Activated T-cell treated with anti-CD3 and anti-CD28 coated beads, Interleukin-2, amount 50 U/mL, for 72 hours (primary cell): Measurements from ENCODE around the gene NXPE3. TPM values are rescaled to one million over a fixed set of nuclear protein-coding genes. Genes with fewer than 3 reads are reported as not detected.
A peak's percentile ranks its signal among the peaks of the same experiment; 100 is the strongest.

Source experiments
- ATAC-seq, 2 donors: fragments of 150-1000 bp; cut with Tn5 transposase; replicated peaks in 1 of 2; 2 replicates each; pipeline ENCODE4 v1.10.0; 2021; ENCODE audit warnings: moderate library complexity in 2 of 2, mild to moderate bottlenecking in 1 of 2
- DNase-seq, 2 donors: peaks; one replicate each; pipeline ENCODE4 v3.0.0; 2021 to 2022; ENCODE audit warnings: mixed read lengths in 1 of 2
- H3K27ac Mint-ChIP-seq: one replicate; pipeline ENCODE4 v1.8.0; 2022; ENCODE audit warnings: mild to moderate bottlenecking, moderate library complexity, mixed read lengths
- H3K27me3 Mint-ChIP-seq: one replicate; pipeline ENCODE4 v1.8.0; 2022; ENCODE audit warnings: low read depth, mixed read lengths
- H3K36me3 Mint-ChIP-seq, 2 donors: one replicate each; pipeline ENCODE4 v1.8.0; 2022; ENCODE audit warnings: mixed read lengths in 2 of 2, mild to moderate bottlenecking in 1 of 2; ENCODE audit not compliant: insufficient read depth in 2 of 2
- H3K4me1 Mint-ChIP-seq: one replicate; pipeline ENCODE4 v1.8.0; 2022; ENCODE audit warnings: low read depth, mixed read lengths
- H3K4me3 Mint-ChIP-seq, 2 donors: one replicate each; pipeline ENCODE4 v1.8.0; 2022; ENCODE audit warnings: mild to moderate bottlenecking in 2 of 2, mixed read lengths in 2 of 2, moderate library complexity in 2 of 2
- H3K9me3 Mint-ChIP-seq, 2 donors: one replicate each; pipeline ENCODE4 v1.8.0; 2022; ENCODE audit warnings: mixed read lengths in 2 of 2
- total RNA-seq, 2 donors: library from RNA; stranded (reverse); gene quantifications; one replicate each; pipeline ENCODE4 v1.2.3, GENCODE V29; 2022

The NXPE3 gene
- total RNA-seq, 2 donors from 2014 or later = 22.7 to 25.0 TPM

GRCh38 chr3:101825904-101826445 lies 47.0 kb downstream of the NXPE3 start:
- no peak for DNase-seq
- Mint-ChIP-seq H3K4me3 (peak overlapping the region; percentile 85 to 95), H3K27ac (peak overlapping the region; percentile 99), H3K4me1 (peaks cover 67% of the 10 kb centered on the region), H3K36me3 (peaks cover 15% of the 10 kb centered on the region in 2 donors), H3K27me3 (no peaks in the 10 kb centered on the region), H3K9me3 (no peaks in the 10 kb centered on the region)
- ATAC-seq = peak; percentile 15 to 22

DNA sequence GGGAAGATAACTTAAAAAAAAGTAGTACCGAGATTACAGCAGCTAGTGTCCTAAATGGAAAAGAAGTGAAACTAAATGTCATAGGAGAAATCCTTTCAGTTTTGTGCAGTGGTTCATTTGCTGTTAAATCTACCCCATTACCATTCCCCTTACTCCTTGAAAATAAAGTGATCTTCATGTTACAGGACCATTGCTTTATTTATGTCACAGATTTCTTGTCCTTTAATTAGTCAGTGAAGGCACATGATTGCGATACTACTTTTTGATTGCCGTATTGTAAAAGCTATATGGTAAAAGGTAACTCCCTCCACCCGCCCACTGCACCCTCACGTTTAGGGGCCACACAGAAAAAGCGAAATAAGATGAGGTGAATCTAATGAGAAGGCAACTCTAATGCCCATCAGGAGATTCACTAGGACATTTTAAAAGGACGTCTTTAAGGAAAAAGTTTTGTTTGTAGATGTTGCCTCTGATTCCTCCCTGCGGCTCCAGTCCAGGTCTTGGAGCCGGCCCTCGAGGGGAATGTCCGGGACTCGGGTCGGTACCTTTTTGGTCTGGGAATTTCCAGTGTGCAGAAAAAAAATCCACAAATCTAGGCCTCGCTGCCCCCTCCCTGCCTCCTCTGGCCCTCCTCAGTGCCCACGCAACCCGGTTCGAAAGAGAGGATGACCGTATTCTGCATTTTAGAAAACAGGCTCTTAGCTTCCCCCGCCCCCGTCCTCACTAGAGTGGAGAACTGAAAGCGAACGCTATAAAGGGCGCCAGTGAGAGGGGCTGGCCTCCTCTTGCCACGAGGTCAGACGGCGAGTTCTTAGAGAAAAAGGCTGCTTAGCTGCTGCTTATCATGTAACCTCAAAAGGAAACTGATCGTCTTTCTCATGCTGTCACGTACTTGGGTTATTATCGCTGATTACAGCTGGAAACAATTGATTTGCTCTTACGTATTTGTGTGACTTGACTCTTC lies 48.5 kb downstream of the NXPE3 start:
- peak overlapping the region; percentile 86 to 91 for H3K4me3 Mint-ChIP-seq
- H3K9me3 Mint-ChIP-seq = no peaks in the 10 kb centered on the region
- peaks cover 15 to 17% of the 10 kb centered on the region in 2 donors for H3K36me3 Mint-ChIP-seq
- H3K27ac Mint-ChIP-seq = peak overlapping the region; percentile 97
- DNase-seq (peak; percentile 91 to 94), ATAC-seq (peak; percentile 86 to 92)
- H3K27me3 Mint-ChIP-seq = no peaks in the 10 kb centered on the region
- H3K4me1 Mint-ChIP-seq = peaks cover 79% of the 10 kb centered on the region

DNA sequence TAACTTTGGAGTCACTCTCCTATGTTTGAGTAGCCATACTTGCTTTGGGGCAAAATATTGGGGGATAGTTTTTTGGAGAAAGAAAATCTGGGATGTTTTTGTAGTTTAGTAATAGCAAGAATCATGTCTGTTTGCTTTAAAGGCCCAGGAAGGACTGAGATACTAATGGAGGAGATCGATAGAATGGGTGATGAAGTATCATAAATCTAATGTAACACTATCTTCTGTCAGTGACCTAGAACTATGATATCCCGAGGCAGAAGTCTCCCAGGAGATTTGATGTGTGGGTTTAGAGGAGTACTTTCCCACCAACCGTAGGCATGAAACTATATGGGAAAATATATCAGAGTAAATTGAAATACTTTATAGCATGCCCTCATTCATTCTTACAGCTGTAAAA lies 49.3 kb downstream of the NXPE3 start:
- Mint-ChIP-seq H3K4me3 (peak overlapping the region; percentile 86 to 91), H3K27me3 (no peaks in the 10 kb centered on the region), H3K4me1 (peaks cover 85% of the 10 kb centered on the region), H3K36me3 (peaks cover 21 to 22% of the 10 kb centered on the region in 2 donors), H3K27ac (peak overlapping the region; percentile 97), H3K9me3 (no peaks in the 10 kb centered on the region)
- DNase-seq (no peak), ATAC-seq (no peak)

DNA sequence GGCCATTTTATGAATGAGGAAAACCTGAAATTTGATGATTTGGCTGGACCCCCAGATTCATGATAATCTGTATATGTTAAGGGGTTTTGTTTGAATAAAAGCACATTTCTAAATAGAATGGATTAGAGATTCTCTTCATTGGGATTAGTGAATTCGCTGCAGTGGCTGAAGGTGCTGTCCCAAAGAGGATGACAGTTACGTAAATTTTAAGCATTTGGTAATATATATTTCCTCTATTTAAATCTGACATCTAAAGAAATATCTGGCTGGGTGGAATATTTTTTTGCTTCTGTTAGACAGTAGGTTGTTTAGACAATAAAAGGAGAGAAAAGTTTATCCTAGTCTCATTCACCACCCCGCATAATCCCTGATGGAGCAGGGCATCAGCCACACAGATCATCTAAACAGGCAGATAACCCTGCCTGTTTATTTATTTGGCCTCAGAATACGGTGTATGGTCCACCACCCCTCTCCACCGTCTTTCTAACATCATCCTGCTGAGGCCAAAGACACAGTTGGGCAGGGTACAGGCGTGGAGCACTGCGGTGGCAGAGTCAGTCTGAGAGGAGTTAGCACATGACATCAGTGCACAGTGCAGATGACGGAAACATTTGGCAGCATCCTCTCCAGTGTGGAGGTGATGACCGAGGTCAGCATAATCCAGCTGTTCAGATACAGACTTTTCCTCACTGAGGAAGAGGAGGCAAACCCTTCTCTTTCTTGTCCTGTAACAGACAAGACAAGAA lies 49.9 kb downstream of the NXPE3 start:
- peaks cover 88% of the 10 kb centered on the region for H3K4me1 Mint-ChIP-seq
- H3K9me3 Mint-ChIP-seq = no peaks in the 10 kb centered on the region
- DNase-seq = peak; percentile 61 to 79
- H3K27ac Mint-ChIP-seq = peak overlapping the region; percentile 97
- peak; percentile 64 to 83 for ATAC-seq
- peaks cover 21 to 25% of the 10 kb centered on the region in 2 donors for H3K36me3 Mint-ChIP-seq
- no peaks in the 10 kb centered on the region for H3K27me3 Mint-ChIP-seq
- H3K4me3 Mint-ChIP-seq = peak overlapping the region; percentile 86 to 91

DNA sequence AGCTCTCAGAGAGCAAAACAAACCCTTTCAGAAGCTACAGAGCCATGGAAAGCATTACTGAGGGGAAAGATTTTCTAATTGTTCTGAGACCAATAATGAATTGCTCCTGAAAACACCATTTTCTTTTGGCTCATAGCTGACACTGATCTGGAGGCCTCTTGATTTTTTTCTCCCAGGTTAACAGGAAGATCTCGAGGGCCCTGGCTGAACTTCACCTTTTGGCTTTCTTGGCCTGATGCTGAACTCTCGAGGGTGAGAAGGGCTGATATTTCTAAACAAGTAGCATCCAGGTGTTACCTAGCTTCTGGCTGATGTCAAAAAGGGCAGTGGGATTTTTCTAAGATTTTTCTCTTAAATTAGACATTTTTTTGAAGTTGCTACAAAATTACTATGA lies 50.4 kb downstream of the NXPE3 start:
- H3K4me1 Mint-ChIP-seq = peaks cover 88% of the 10 kb centered on the region
- no peaks in the 10 kb centered on the region for H3K9me3 Mint-ChIP-seq
- peak overlapping the region; percentile 97 for H3K27ac Mint-ChIP-seq
- H3K4me3 Mint-ChIP-seq = peak overlapping the region; percentile 86 to 91
- no peak for DNase-seq
- no peak for ATAC-seq
- peaks cover 25 to 30% of the 10 kb centered on the region in 2 donors for H3K36me3 Mint-ChIP-seq
- H3K27me3 Mint-ChIP-seq = no peaks in the 10 kb centered on the region

- peak overlapping the region; percentile 86 to 91 for H3K4me3 Mint-ChIP-seq
- DNase-seq (no peak), ATAC-seq (no peak)
- H3K27ac Mint-ChIP-seq = peak overlapping the region; percentile 97
- no peaks in the 10 kb centered on the region for H3K9me3 Mint-ChIP-seq
- H3K36me3 Mint-ChIP-seq = peaks cover 28 to 33% of the 10 kb centered on the region in 2 donors
- peaks cover 88% of the 10 kb centered on the region for H3K4me1 Mint-ChIP-seq
- H3K27me3 Mint-ChIP-seq = no peaks in the 10 kb centered on the region
Measured at GRCh38 chr3:101829874-101830273, 50.9 kb downstream of the NXPE3 start.

GRCh38 chr3:101833446-101833974 lies 54.5 kb downstream of the NXPE3 start:
- ATAC-seq (peak; percentile 22 to 38), DNase-seq (no peak)
- no peaks in the 10 kb centered on the region for H3K27me3 Mint-ChIP-seq
- H3K4me3 Mint-ChIP-seq = peak overlapping the region; percentile 20 to 61
- peak overlapping the region; percentile 26 for H3K27ac Mint-ChIP-seq
- peaks cover 28 to 38% of the 10 kb centered on the region in 2 donors for H3K36me3 Mint-ChIP-seq
- H3K9me3 Mint-ChIP-seq = no peaks in the 10 kb centered on the region
- H3K4me1 Mint-ChIP-seq = peaks cover 96% of the 10 kb centered on the region

DNA sequence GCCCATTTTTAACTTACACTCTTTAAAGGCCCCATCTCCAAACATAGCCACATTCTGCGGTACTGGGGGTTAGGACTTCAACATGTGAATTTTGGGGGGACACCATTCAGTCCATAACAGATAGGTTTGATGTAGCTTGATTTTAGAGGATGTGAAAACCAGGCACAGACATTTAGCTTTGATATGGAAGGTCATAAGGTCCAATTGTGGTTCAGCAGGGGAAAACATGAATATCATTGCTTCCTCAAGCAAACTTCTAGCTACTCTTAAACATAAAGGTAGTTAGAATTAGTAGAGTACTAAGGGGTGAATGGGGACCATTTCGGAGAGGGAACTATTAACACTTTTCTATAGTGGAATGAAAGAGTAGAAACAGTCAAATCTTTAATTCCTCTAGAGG lies 56.7 kb downstream of the NXPE3 start:
- peak overlapping the region in 1 of 2 donors; percentile 10 for H3K4me3 Mint-ChIP-seq

DNA sequence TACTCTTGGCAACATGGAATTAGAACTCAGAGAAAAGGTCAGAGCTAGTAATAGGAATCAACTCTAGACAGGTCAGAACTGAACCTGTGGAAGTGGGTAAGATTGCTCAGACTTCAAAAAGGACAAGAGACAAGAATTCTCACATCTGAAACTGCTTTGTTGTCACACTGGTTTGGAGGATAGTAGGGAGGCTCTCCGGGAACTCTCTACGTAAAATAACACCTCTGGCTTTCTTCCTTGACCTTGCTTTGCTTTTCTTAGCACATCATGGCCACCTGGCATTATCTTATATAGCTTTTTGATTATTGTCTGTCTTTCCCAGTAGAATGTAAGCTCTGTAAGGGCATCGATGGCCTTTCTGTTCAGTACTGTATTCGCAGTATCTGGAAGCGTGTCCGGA lies 57.1 kb downstream of the NXPE3 start:
- Mint-ChIP-seq H3K4me3 (no peak overlapping the region), H3K27me3 (no peaks in the 10 kb centered on the region), H3K4me1 (peaks cover 80% of the 10 kb centered on the region), H3K27ac (peak overlapping the region; percentile 14), H3K36me3 (peaks cover 18 to 37% of the 10 kb centered on the region in 2 donors), H3K9me3 (no peaks in the 10 kb centered on the region)
- DNase-seq (no peak), ATAC-seq (no peak)

More for the DNA sequence above, 56.7 kb downstream of the NXPE3 start:
- no peaks in the 10 kb centered on the region for H3K9me3 Mint-ChIP-seq
- peaks cover 18 to 37% of the 10 kb centered on the region in 2 donors for H3K36me3 Mint-ChIP-seq
- no peak overlapping the region for H3K27ac Mint-ChIP-seq
- peaks cover 84% of the 10 kb centered on the region for H3K4me1 Mint-ChIP-seq
- H3K27me3 Mint-ChIP-seq = no peaks in the 10 kb centered on the region
- ATAC-seq (no peak), DNase-seq (no peak)

DNA sequence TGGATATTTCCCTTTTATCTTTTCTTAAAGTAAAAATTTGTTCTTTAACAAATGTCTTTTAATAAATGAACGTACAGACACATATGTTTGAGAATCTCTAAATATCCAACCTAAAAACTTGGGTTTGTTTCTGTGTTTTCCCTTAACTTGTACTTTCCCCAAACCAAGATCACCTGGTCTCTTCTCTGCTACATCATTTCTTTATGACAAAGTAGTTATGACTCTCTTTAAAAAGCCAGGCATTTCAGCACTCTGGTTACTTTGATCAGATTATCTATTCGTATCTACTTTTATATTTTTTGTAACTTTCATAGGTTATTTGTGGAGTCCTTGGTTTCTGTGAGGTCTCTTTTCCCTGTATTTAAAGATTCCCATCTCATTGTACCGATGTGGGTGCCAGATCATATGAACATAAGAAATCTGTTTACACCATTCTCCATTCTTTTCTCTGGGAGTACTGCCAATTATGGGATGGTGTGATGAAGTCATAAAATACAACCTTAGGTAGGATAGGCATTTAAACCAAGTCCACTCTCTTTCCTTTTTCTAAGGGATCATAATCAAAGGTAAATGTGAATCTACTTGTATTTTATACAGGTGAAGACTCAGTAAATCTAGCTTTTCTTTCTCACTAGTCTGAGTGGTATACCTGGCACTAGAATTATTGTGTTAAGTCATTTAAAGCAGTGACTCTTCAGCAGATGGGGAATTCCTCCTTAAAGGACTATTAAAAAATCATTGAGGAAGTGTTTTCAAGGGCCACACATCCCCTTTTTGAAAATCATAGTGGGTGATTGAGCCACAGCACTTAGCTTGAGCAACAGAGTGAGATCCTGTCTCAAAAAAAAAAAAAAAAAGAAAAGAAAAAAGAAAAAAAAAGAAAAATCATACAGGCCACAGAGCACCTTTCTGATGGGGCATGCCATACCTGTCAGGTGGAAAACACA lies 57.9 kb downstream of the NXPE3 start:
- Mint-ChIP-seq H3K9me3 (peaks cover 0 to 1% of the 10 kb centered on the region in 2 donors), H3K36me3 (peaks cover 18 to 35% of the 10 kb centered on the region in 2 donors), H3K4me1 (peaks cover 73% of the 10 kb centered on the region), H3K4me3 (peak overlapping the region in 1 of 2 donors; percentile 24), H3K27ac (no peak overlapping the region), H3K27me3 (no peaks in the 10 kb centered on the region)
- no peak for DNase-seq
- no peak for ATAC-seq

- H3K4me1 Mint-ChIP-seq = peaks cover 59% of the 10 kb centered on the region
- no peaks in the 10 kb centered on the region for H3K27me3 Mint-ChIP-seq
- ATAC-seq = no peak
- peaks cover 16 to 28% of the 10 kb centered on the region in 2 donors for H3K36me3 Mint-ChIP-seq
- H3K4me3 Mint-ChIP-seq = no peak overlapping the region
- no peak for DNase-seq
- peaks cover 2% of the 10 kb centered on the region in 2 donors for H3K9me3 Mint-ChIP-seq
- H3K27ac Mint-ChIP-seq = no peak overlapping the region
Measured at GRCh38 chr3:101838691-101839090, 59.7 kb downstream of the NXPE3 start.

DNA sequence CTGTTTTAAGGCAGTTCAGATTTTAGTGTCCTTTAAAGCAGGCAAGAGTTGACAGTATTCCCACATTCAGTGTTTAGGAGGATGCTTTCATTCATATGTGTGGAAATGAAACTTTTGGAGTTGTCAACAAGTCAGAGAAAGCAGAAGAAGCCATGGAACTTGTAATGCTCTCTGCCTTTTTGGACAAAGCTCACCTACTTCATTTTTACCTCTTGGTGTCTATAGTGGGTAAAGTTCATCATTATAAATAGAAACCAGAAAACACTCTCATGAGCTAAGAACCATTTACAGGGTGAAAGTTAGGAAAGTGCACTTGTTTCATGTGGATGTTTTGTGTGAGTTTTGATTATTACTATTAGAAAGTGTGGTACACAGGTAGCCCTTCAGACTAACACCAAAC lies 61.1 kb downstream of the NXPE3 start:
- ATAC-seq (no peak), DNase-seq (no peak)
- peaks cover 45% of the 10 kb centered on the region for H3K4me1 Mint-ChIP-seq
- peaks cover 9 to 17% of the 10 kb centered on the region in 2 donors for H3K36me3 Mint-ChIP-seq
- H3K27ac Mint-ChIP-seq = no peak overlapping the region
- H3K9me3 Mint-ChIP-seq = peaks cover 2% of the 10 kb centered on the region in 2 donors
- H3K4me3 Mint-ChIP-seq = no peak overlapping the region
- no peaks in the 10 kb centered on the region for H3K27me3 Mint-ChIP-seq
